OCI-LY3 (cell line): Measurements from ENCODE around the gene TPO.

Experiments used
- H2AFZ ChIP-seq: fragments of 200-600, 300-600 bp; shearing (Covaris generic); 2 replicates; pipeline ENCODE4 v1.6.0; 2014; ENCODE audit warnings: antibody characterized with exemption, low read depth, low read length
- H3K27ac ChIP-seq: fragments of 200-600, 300-600 bp; sonication (generic); 2 replicates; pipeline ENCODE4 v1.5.1; 2014; ENCODE audit warnings: mild to moderate bottlenecking, low read length, moderate library complexity, mixed read lengths
- H3K27me3 ChIP-seq: fragments of 200-600, 300-600 bp; sonication (generic); 2 replicates; pipeline ENCODE4 v1.6.1; 2014; ENCODE audit warnings: low read depth, low read length, mixed read lengths
- H3K36me3 ChIP-seq: fragments of 200-600, 300-600 bp; sonication (generic); replicated peaks from 2 replicates; pipeline ENCODE3; 2014; ENCODE audit warnings: low read depth, low read length, mixed read lengths
- H3K4me1 ChIP-seq: fragments of 300-600, 200-600 bp; sonication (generic); 2 replicates; pipeline ENCODE4 v1.6.1; 2014; ENCODE audit warnings: low read length, mixed read lengths
- H3K4me2 ChIP-seq: fragments of 200-600, 300-600 bp; sonication (generic); 2 replicates; pipeline ENCODE4 v1.6.1; 2014; ENCODE audit warnings: low read length, mixed read lengths
- H3K4me3 ChIP-seq: fragments of 300-600, 200-600 bp; sonication (generic); 2 replicates; pipeline ENCODE4 v1.5.1; 2014; ENCODE audit warnings: antibody characterized with exemption, mild to moderate bottlenecking, low read length, moderate library complexity
- H3K79me2 ChIP-seq: fragments of 300-600, 200-600 bp; shearing (Covaris generic); 2 replicates; pipeline ENCODE4 v1.6.1; 2014; ENCODE audit warnings: mild to moderate bottlenecking, low read length, mixed read lengths
- H3K9ac ChIP-seq: fragments of 300-600, 200-600 bp; shearing (Covaris generic); 2 replicates; pipeline ENCODE4 v1.6.0; 2014; ENCODE audit warnings: mild to moderate bottlenecking, low read length, moderate library complexity
- H3K9me3 ChIP-seq: fragments of 200-600, 300-600 bp; shearing (Covaris generic); 2 replicates; pipeline ENCODE4 v1.6.1; 2014; ENCODE audit warnings: low read length, mixed read lengths; ENCODE audit not compliant: insufficient read depth
- H4K20me1 ChIP-seq: fragments of 200-600, 300-600 bp; sonication (generic); 2 replicates; pipeline ENCODE4 v1.6.1; 2016; ENCODE audit warnings: low read length, mixed read lengths; ENCODE audit not compliant: insufficient read depth
- CTCF ChIP-seq: fragments of 200-600, 300-600 bp; sonication (generic); IDR thresholded peaks from 2 replicates; pipeline ENCODE4 v1.5.1; 2014; ENCODE audit warnings: antibody characterized with exemption, low read length, low read depth
- EZH2phosphoT487 ChIP-seq: fragments of 200-600 bp; shearing (Covaris generic); IDR thresholded peaks from 2 replicates; pipeline ENCODE4 v1.6.1; 2018; ENCODE audit warnings: antibody characterized with exemption, mixed run types, low read depth

TPO gene

GRCh38 chr2:1510176-1510575, 96.9 kb downstream of the TPO start:
- Histone ChIP-seq H4K20me1 (no peaks in the 10 kb centered on the region), H3K4me3 (no peak overlapping the region), H3K79me2 (no peaks in the 10 kb centered on the region), H3K4me1 (no peaks in the 10 kb centered on the region), H3K36me3 (no peaks in the 10 kb centered on the region), H3K27me3 (peaks cover 5% of the 10 kb centered on the region; the same call in 1 of the 2 replicates), H3K9me3 (no peaks in the 10 kb centered on the region), H3K27ac (no peak overlapping the region), H2AFZ (no peak overlapping the region), H3K4me2 (no peak overlapping the region), H3K9ac (no peak overlapping the region)
- TF ChIP-seq EZH2phosphoT487 = no peak
- TF ChIP-seq CTCF = no peak

GRCh38 chr2:1511455-1511854, 98.2 kb downstream of the TPO start:
- no peak overlapping the region for H3K27ac ChIP-seq
- no peaks in the 10 kb centered on the region for H4K20me1 ChIP-seq
- peaks cover 9% of the 10 kb centered on the region; the same call in 1 of the 2 replicates for H3K27me3 ChIP-seq
- H3K4me3 ChIP-seq = no peak overlapping the region
- TF ChIP-seq CTCF (no peak), EZH2phosphoT487 (no peak)
- H3K4me2 ChIP-seq = no peak overlapping the region
- H3K9ac ChIP-seq = no peak overlapping the region
- no peaks in the 10 kb centered on the region for H3K79me2 ChIP-seq
- H2AFZ ChIP-seq = no peak overlapping the region
- H3K36me3 ChIP-seq = no peaks in the 10 kb centered on the region
- no peaks in the 10 kb centered on the region for H3K9me3 ChIP-seq
- no peaks in the 10 kb centered on the region for H3K4me1 ChIP-seq

- Histone ChIP-seq H3K4me2 (no peak overlapping the region), H3K9me3 (no peaks in the 10 kb centered on the region), H3K27ac (no peak overlapping the region), H3K79me2 (no peaks in the 10 kb centered on the region), H2AFZ (no peak overlapping the region), H3K27me3 (peaks cover 9% of the 10 kb centered on the region; the same call in 1 of the 2 replicates), H3K4me1 (no peaks in the 10 kb centered on the region), H3K4me3 (no peak overlapping the region), H3K36me3 (no peaks in the 10 kb centered on the region), H3K9ac (no peak overlapping the region), H4K20me1 (no peaks in the 10 kb centered on the region)
- TF ChIP-seq EZH2phosphoT487 (no peak), CTCF (no peak)
These were observed 99.3 kb downstream of the TPO start for GRCh38 chr2:1512321-1513289.

- Histone ChIP-seq H3K27me3 (peaks cover 9% of the 10 kb centered on the region; the same call in 1 of the 2 replicates), H3K4me1 (no peaks in the 10 kb centered on the region), H3K79me2 (no peaks in the 10 kb centered on the region), H3K9ac (no peak overlapping the region), H2AFZ (no peak overlapping the region), H3K4me2 (no peak overlapping the region), H3K27ac (no peak overlapping the region), H3K4me3 (no peak overlapping the region), H4K20me1 (no peaks in the 10 kb centered on the region), H3K36me3 (no peaks in the 10 kb centered on the region), H3K9me3 (no peaks in the 10 kb centered on the region)
- no peak for TF ChIP-seq EZH2phosphoT487
- no peak for TF ChIP-seq CTCF
These were observed 101.3 kb downstream of the TPO start for GRCh38 chr2:1514391-1515072.
